RWPE1 (cell line): ENCODE data around the gene ZNF354B.
"Not testable (repeated sequence)": the region's sequence is repeated elsewhere in the genome, so short reads cannot be mapped to it uniquely, and the experiment has no call there.

Experiments used
- CTCF ChIA-PET: fragments of 350-600 bp; sonication (Branson Sonifier 250); formaldehyde crosslinking; extraction: SDS; loops from one replicate; lab custom pipeline; 2021; lab: Yijun Ruan, JAX
- POLR2A ChIA-PET: fragments of 400-600 bp; formaldehyde crosslinking; extraction: SDS; loops from one replicate; lab custom pipeline; 2020; ENCODE audit warnings: antibody characterized with exemption; ENCODE audit not compliant: low non-redundant PET; lab: Yijun Ruan, JAX
- DNase-seq: peaks from one replicate; pipeline ENCODE4 v3.0.0; 2012; ENCODE audit warnings: low spot score
- H3K27ac ChIP-seq: fragments of 450-650 bp; 2 replicates; pipeline ENCODE4 v1.5.1; 2017
- CTCF ChIP-seq: fragments of 450-650 bp; conservative IDR thresholded peaks from 2 replicates; pipeline ENCODE4 v1.5.1; 2017; ENCODE audit warnings: low read depth, mild to moderate bottlenecking

Gene ZNF354B

GRCh38 chr5:178849316-178849715, 10.4 kb upstream of the ZNF354B start:
- H3K27ac ChIP-seq = no peak overlapping the region
- ChIA-PET CTCF (interaction anchor here (1.2 kb wide), 1 partner anchor 119 kb away, joined by 8 read pairs; the partner anchor contains the start of gene ZNF354A), POLR2A (no interaction called here)

GRCh38 chr5:178851951-178852350, 7.8 kb upstream of the ZNF354B start:
- DNase-seq = no peak
- no peak overlapping the region for H3K27ac ChIP-seq
- POLR2A ChIA-PET = no interaction called here
- CTCF ChIA-PET = interaction anchor here (0.6 kb wide), 1 partner anchor 21 kb away, joined by 3 read pairs; no protein-coding TSS in a partner anchor
- no peak for TF ChIP-seq CTCF

More at GRCh38 chr5:178849316-178849715, 10.4 kb upstream of the ZNF354B start:
- no peak for TF ChIP-seq CTCF
- no peak for DNase-seq

- TF ChIP-seq CTCF = no peak
- CTCF ChIA-PET = no interaction called here
- no peak for DNase-seq
- no peak overlapping the region for H3K27ac ChIP-seq
- POLR2A ChIA-PET = no interaction called here
Measured at GRCh38 chr5:178854284-178854683, 5.5 kb upstream of the ZNF354B start.

- POLR2A ChIA-PET, DNase-seq: not testable (repeated sequence)
Measured at GRCh38 chr5:178860615-178861014, 862 bp downstream of the ZNF354B start.

GRCh38 chr5:178861627-178862026, 1.9 kb downstream of the ZNF354B start:
- no peak for TF ChIP-seq CTCF
- ChIA-PET CTCF (no interaction called here), POLR2A (no interaction called here)
- H3K27ac ChIP-seq = no peak overlapping the region
- DNase-seq = no peak

More at GRCh38 chr5:178860615-178861014, 862 bp downstream of the ZNF354B start:
- CTCF ChIA-PET = not testable (repeated sequence)
- H3K27ac ChIP-seq = peak overlapping the region; percentile 88

- no peak for TF ChIP-seq CTCF
- no peak overlapping the region for H3K27ac ChIP-seq
- ChIA-PET POLR2A (no interaction called here), CTCF (no interaction called here)
- DNase-seq = no peak
Measured at GRCh38 chr5:178866946-178867345, 7.2 kb downstream of the ZNF354B start.

- no peak for DNase-seq
- CTCF ChIA-PET = no interaction called here
- TF ChIP-seq CTCF = no peak
- no peak overlapping the region for H3K27ac ChIP-seq
- POLR2A ChIA-PET = no interaction called here
Measured at GRCh38 chr5:178869577-178869976, 9.8 kb downstream of the ZNF354B start.
